SK-N-SH treated with all-trans-retinoic acid at 6 μM for 48 hours (cell line): Measurements from ENCODE around the gene RNF133.

Experiments used
- ATAC-seq: fragments of 200-7000 bp; cut with Tn5 transposase; 3 replicates; pipeline ENCODE4 v1.9.1; 2020; ENCODE audit warnings: mild to moderate bottlenecking, moderate library complexity
- ARNTL ChIP-seq: fragments of 450-650 bp; formaldehyde crosslinking; IDR thresholded peaks from 2 replicates; pipeline ENCODE4 v1.5.0; 2020; ENCODE audit warnings: low read depth, mild to moderate bottlenecking, moderate library complexity, borderline replicate concordance
- BACH2 ChIP-seq: fragments of 250-450 bp; sonication (Bioruptor Pico); IDR thresholded peaks from 2 replicates; pipeline ENCODE4 v1.9.0; 2021; ENCODE audit warnings: mild to moderate bottlenecking, borderline replicate concordance
- CREB5 ChIP-seq: fragments of 250-450 bp; sonication (Bioruptor Pico); IDR thresholded peaks from 2 replicates; pipeline ENCODE4 v1.5.1; 2020; ENCODE audit warnings: low read depth, mild to moderate bottlenecking, moderate library complexity
- CSDC2 ChIP-seq: fragments of 250-450 bp; sonication (Bioruptor Pico); IDR thresholded peaks from 2 replicates; pipeline ENCODE4 v1.5.0; 2020; ENCODE audit warnings: mild to moderate bottlenecking, moderate library complexity
- GLIS3 ChIP-seq: fragments of 250-450 bp; sonication (Bioruptor Pico); IDR thresholded peaks from 2 replicates; pipeline ENCODE4 v1.5.0; 2020; ENCODE audit warnings: mild to moderate bottlenecking, moderate library complexity
- ISL1 ChIP-seq: fragments of 250-450 bp; sonication (Bioruptor Pico); IDR thresholded peaks from 2 replicates; pipeline ENCODE4 v2.1.2; 2022; ENCODE audit warnings: mild to moderate bottlenecking, moderate library complexity
- OSR1 ChIP-seq: fragments of 250-450 bp; sonication (Bioruptor Pico); IDR thresholded peaks from 2 replicates; pipeline ENCODE4 v1.8.0; 2022; ENCODE audit warnings: moderate library complexity, mild to moderate bottlenecking, inconsistent platforms
- PATZ1 ChIP-seq: fragments of 250-450 bp; sonication (Bioruptor Pico); IDR thresholded peaks from 2 replicates; pipeline ENCODE4 v1.8.0; 2020; ENCODE audit warnings: mild to moderate bottlenecking, moderate library complexity, borderline replicate concordance
- PPARA ChIP-seq: fragments of 250-450 bp; sonication (Bioruptor Pico); IDR thresholded peaks from 2 replicates; pipeline ENCODE4 v1.5.0; 2020; ENCODE audit warnings: mild to moderate bottlenecking, borderline replicate concordance
- RARB ChIP-seq: fragments of 250-450 bp; sonication (Bioruptor Pico); IDR thresholded peaks from 2 replicates; pipeline ENCODE4 v1.8.0; 2021; ENCODE audit warnings: mild to moderate bottlenecking, moderate library complexity
- SNAI2 ChIP-seq: fragments of 250-450 bp; sonication (Bioruptor Pico); IDR thresholded peaks from 2 replicates; pipeline ENCODE4 v1.5.0; 2020; ENCODE audit warnings: mild to moderate bottlenecking, moderate library complexity
- TCF4 ChIP-seq: fragments of 250-450 bp; sonication (Bioruptor Pico); IDR thresholded peaks from 2 replicates; pipeline ENCODE4 v1.8.0; 2021; ENCODE audit warnings: mild to moderate bottlenecking, moderate library complexity, borderline replicate concordance
- TOX ChIP-seq: fragments of 250-450 bp; sonication (Bioruptor Pico); IDR thresholded peaks from 2 replicates; pipeline ENCODE4 v1.8.0; 2021; ENCODE audit warnings: mild to moderate bottlenecking, moderate library complexity, borderline replicate concordance
- ZC3H10 ChIP-seq: fragments of 250-450 bp; sonication (Bioruptor Pico); IDR thresholded peaks from 2 replicates; pipeline ENCODE4 v1.5.1; 2021; ENCODE audit warnings: mild to moderate bottlenecking, moderate library complexity
- ZFP3 ChIP-seq: fragments of 250-450 bp; sonication (Bioruptor Pico); IDR thresholded peaks from 2 replicates; pipeline ENCODE4 v1.5.0; 2020; ENCODE audit warnings: mild to moderate bottlenecking, moderate library complexity
- ZFP30 ChIP-seq: fragments of 450-650 bp; formaldehyde crosslinking; IDR thresholded peaks from 2 replicates; pipeline ENCODE4 v1.5.0; 2022; ENCODE audit warnings: mild to moderate bottlenecking, moderate library complexity
- ZNF565 ChIP-seq: fragments of 450-650 bp; formaldehyde crosslinking; conservative IDR thresholded peaks from 2 replicates; pipeline ENCODE4 v1.5.0; 2020; ENCODE audit warnings: low read depth, mild to moderate bottlenecking, moderate library complexity
- ZNF70 ChIP-seq: fragments of 450-650 bp; formaldehyde crosslinking; IDR thresholded peaks from 2 replicates; pipeline ENCODE4 v1.5.0; 2020; ENCODE audit warnings: mild to moderate bottlenecking, moderate library complexity
- ZNF8 ChIP-seq: fragments of 450-650 bp; formaldehyde crosslinking; IDR thresholded peaks from 2 replicates; pipeline ENCODE4 v1.5.0; 2020; ENCODE audit warnings: mild to moderate bottlenecking, moderate library complexity
- TF ChIP-seq, protein P1 (sequence below): fragments of 250-450 bp; sonication (Bioruptor Pico); IDR thresholded peaks from 2 replicates; pipeline ENCODE4 v1.5.0; 2020; ENCODE audit warnings: mild to moderate bottlenecking, moderate library complexity
- TF ChIP-seq, protein P2 (sequence below): fragments of 250-450 bp; sonication (Bioruptor Pico); IDR thresholded peaks from 2 replicates; pipeline ENCODE4 v1.5.1; 2021; ENCODE audit warnings: mild to moderate bottlenecking, moderate library complexity

The RNF133 gene

DNA sequence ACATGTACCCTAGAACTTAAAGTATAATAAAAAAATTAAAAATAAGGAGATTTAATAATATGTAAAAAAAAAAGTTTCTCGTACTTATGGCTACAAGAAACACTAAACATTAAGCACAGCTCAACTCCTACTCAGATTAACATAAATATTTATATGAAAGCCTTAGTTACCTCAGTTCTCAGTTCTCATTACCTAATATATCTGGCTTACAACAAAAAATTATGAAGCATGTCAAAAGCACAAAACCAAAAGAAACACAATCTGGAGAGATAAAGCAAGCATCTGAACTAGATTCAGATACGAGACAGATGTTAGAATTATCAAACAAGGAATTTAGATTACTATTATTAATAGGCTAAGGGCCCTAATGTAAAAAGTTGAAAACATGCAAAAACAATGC lies 40.1 kb downstream of the RNF133 start:
- TF ChIP-seq CREB5 (CRISPR knock-in tag), result no peak
- no peak for TF ChIP-seq ZFP3 (CRISPR knock-in tag)
- TF ChIP-seq ZC3H10 (CRISPR knock-in tag), result no peak
- TF ChIP-seq RARB (CRISPR knock-in tag), result no peak
- TF ChIP-seq ZNF70 (CRISPR knock-in tag), result no peak
- no peak for TF ChIP-seq TCF4 (CRISPR knock-in tag)
- TF ChIP-seq, protein P1, sequence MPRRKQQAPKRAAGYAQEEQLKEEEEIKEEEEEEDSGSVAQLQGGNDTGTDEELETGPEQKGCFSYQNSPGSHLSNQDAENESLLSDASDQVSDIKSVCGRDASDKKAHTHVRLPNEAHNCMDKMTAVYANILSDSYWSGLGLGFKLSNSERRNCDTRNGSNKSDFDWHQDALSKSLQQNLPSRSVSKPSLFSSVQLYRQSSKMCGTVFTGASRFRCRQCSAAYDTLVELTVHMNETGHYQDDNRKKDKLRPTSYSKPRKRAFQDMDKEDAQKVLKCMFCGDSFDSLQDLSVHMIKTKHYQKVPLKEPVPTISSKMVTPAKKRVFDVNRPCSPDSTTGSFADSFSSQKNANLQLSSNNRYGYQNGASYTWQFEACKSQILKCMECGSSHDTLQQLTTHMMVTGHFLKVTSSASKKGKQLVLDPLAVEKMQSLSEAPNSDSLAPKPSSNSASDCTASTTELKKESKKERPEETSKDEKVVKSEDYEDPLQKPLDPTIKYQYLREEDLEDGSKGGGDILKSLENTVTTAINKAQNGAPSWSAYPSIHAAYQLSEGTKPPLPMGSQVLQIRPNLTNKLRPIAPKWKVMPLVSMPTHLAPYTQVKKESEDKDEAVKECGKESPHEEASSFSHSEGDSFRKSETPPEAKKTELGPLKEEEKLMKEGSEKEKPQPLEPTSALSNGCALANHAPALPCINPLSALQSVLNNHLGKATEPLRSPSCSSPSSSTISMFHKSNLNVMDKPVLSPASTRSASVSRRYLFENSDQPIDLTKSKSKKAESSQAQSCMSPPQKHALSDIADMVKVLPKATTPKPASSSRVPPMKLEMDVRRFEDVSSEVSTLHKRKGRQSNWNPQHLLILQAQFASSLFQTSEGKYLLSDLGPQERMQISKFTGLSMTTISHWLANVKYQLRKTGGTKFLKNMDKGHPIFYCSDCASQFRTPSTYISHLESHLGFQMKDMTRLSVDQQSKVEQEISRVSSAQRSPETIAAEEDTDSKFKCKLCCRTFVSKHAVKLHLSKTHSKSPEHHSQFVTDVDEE, result no peak
- TF ChIP-seq CSDC2, result no peak
- no peak for TF ChIP-seq ZNF565 (CRISPR knock-in tag)
- TF ChIP-seq PATZ1, result no peak
- TF ChIP-seq ARNTL, result no peak
- no peak for TF ChIP-seq SNAI2 (CRISPR knock-in tag)
- no peak for TF ChIP-seq ZFP30 (CRISPR knock-in tag)
- no peak for TF ChIP-seq ZNF8 (CRISPR knock-in tag)
- no peak for TF ChIP-seq PPARA (CRISPR knock-in tag)
- TF ChIP-seq BACH2 (CRISPR knock-in tag), result no peak
- TF ChIP-seq GLIS3 (CRISPR knock-in tag), result no peak
- TF ChIP-seq ISL1 (CRISPR knock-in tag), result no peak
- TF ChIP-seq, protein P2, sequence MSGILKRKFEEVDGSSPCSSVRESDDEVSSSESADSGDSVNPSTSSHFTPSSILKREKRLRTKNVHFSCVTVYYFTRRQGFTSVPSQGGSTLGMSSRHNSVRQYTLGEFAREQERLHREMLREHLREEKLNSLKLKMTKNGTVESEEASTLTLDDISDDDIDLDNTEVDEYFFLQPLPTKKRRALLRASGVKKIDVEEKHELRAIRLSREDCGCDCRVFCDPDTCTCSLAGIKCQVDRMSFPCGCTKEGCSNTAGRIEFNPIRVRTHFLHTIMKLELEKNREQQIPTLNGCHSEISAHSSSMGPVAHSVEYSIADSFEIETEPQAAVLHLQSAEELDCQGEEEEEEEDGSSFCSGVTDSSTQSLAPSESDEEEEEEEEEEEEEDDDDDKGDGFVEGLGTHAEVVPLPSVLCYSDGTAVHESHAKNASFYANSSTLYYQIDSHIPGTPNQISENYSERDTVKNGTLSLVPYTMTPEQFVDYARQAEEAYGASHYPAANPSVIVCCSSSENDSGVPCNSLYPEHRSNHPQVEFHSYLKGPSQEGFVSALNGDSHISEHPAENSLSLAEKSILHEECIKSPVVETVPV, result no peak
- no peak for ATAC-seq

DNA sequence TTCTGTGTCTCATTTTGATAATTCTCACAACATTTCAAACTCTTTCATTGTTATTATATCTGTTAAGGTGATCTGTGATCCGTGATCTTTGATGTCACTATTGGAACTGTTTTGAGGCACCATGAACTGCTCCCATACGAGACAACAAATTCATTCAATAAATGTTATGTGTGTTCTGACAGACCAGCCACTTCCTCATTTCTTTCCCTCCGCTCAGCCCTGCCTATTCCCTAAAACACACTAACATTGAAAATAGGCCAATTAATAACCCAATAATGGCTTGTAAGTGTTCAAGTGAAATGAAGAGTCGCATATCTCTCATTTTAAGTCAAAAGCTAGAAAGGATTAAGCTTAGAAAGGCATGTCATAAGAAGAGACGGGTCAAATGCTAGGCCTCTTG lies 45.2 kb downstream of the RNF133 start:
- no peak for ATAC-seq
- TF ChIP-seq ARNTL (no peak), SNAI2 (CRISPR knock-in tag) (no peak), BACH2 (CRISPR knock-in tag) (no peak), ZFP30 (CRISPR knock-in tag) (no peak)

GRCh38 chr7:122652876-122653275 lies 46.0 kb downstream of the RNF133 start:
- no peak for ATAC-seq
- TF ChIP-seq ARNTL (no peak), CREB5 (CRISPR knock-in tag) (no peak), TOX (no peak), OSR1 (CRISPR knock-in tag) (no peak), ZC3H10 (CRISPR knock-in tag) (no peak)
- TF ChIP-seq, protein P1, result no peak
